Breast epithelium (tissue), 3 donors: ENCODE data around the gene CREB3L2.

Experiments used
- POLR2A ChIP-seq: fragments of 450-650 bp; IDR thresholded peaks from one replicate; pipeline ENCODE4 v1.6.1; 2016; ENCODE audit warnings: antibody characterized with exemption, mild to moderate bottlenecking, moderate library complexity
- POLR2AphosphoS5 ChIP-seq, 3 donors: sonication (generic); formaldehyde crosslinking; IDR thresholded peaks; one replicate each; pipeline ENCODE4 v1.6.1; 2017; ENCODE audit warnings: antibody characterized with exemption in 3 of 3
- TF ChIP-seq, protein P1 (sequence below), 3 donors: fragments of 450-650 bp; IDR thresholded peaks; one replicate each; pipeline ENCODE4 v1.5.1; 2016 to 2017; ENCODE audit warnings: antibody characterized with exemption in 3 of 3, mild to moderate bottlenecking in 3 of 3, moderate library complexity in 3 of 3

DNA sequence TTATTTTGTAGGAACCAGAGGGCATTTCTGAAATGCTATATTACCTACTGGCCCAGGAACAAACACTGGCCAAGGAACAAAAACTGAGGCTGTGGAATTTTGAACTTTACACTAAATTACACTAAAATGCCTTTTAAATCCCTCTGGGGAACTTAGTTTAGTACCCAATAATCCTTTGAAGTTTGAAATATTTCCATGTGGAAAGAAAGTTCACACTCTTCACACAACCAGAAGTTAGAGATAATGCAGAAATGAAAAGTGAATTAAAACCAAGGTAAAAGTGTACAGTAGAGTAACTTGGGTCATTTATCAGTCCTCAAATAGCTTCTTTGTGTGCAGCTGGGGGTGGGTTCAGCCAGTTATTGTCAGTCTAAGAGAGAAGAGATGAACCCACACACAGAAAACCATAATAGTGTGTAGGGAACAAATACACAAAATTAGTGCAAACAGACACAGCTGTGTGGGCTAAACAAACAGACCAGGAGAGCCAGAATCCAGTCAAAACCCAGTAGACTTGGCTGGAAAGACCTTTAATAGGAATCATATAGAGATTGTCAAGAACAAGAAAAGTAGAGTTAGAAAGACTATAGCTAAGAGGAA is 108.6 kb downstream of the CREB3L2 start:
- TF ChIP-seq, protein P1, sequence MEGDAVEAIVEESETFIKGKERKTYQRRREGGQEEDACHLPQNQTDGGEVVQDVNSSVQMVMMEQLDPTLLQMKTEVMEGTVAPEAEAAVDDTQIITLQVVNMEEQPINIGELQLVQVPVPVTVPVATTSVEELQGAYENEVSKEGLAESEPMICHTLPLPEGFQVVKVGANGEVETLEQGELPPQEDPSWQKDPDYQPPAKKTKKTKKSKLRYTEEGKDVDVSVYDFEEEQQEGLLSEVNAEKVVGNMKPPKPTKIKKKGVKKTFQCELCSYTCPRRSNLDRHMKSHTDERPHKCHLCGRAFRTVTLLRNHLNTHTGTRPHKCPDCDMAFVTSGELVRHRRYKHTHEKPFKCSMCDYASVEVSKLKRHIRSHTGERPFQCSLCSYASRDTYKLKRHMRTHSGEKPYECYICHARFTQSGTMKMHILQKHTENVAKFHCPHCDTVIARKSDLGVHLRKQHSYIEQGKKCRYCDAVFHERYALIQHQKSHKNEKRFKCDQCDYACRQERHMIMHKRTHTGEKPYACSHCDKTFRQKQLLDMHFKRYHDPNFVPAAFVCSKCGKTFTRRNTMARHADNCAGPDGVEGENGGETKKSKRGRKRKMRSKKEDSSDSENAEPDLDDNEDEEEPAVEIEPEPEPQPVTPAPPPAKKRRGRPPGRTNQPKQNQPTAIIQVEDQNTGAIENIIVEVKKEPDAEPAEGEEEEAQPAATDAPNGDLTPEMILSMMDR (IDR thresholded peaks at IDR 0.05) = no peak
- no peak for TF ChIP-seq POLR2AphosphoS5 (IDR thresholded peaks at IDR 0.05)
- no peak for TF ChIP-seq POLR2A
